Measurements from ENCODE around the gene MED26. TPM values are rescaled to one million over a fixed set of nuclear protein-coding genes. Genes with fewer than 3 reads are reported as not detected.
A peak's percentile ranks its signal among the peaks of the same experiment; 100 is the strongest.

The MED26 gene
- total and polyA plus RNA-seq, 2 of the 13 experiments (the other 11 are each of a cell fraction or from before 2014, with no cell fraction given): 3.5 to 3.8 TPM

DNA sequence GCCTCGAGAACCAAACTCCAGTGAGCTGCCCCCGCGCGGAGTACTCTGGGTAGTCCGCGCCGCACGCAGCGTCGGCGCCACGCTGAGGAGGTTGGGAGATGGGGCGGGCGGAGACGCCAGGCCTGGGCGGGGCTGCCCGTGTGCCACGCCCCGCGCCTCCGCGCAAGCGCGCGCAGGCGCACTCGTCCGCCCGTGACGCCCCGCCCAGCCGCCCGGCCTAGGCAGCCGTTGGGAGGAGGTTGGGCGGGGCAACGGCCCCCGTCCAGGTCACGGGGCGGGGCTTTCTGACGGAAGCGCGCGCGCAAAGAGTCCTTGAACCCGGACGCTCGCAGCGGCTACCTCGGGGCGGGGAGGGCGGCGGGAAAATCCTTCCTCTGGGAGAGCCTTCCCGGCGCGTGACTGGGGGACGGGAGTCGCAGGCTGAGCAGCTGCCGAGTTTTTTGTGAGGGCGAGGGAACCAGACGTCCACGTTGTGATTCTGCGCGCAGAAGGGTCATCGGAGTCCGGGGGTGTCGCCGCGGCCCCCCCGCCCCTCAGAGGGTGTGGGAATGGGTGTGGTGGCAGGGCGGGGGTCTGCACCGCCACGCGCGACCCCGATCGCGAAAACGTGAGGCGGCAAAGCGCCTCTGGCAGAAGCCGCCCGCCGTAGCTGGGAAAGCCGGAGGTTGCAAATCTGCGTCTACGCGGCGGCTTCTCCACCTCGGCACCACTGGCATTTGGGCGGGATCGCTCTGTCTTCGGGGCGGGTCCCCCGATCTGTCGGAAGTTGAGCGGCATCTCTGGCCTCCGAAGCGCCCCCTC is at the start of gene MED26 (continued):
- TF ChIP-seq, protein P1, sequence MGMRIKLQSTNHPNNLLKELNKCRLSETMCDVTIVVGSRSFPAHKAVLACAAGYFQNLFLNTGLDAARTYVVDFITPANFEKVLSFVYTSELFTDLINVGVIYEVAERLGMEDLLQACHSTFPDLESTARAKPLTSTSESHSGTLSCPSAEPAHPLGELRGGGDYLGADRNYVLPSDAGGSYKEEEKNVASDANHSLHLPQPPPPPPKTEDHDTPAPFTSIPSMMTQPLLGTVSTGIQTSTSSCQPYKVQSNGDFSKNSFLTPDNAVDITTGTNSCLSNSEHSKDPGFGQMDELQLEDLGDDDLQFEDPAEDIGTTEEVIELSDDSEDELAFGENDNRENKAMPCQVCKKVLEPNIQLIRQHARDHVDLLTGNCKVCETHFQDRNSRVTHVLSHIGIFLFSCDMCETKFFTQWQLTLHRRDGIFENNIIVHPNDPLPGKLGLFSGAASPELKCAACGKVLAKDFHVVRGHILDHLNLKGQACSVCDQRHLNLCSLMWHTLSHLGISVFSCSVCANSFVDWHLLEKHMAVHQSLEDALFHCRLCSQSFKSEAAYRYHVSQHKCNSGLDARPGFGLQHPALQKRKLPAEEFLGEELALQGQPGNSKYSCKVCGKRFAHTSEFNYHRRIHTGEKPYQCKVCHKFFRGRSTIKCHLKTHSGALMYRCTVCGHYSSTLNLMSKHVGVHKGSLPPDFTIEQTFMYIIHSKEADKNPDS (CRISPR knock-in tag; IDR thresholded peaks at IDR 0.05): peak; percentile 80; the same call in 1 of the 2 replicates
- TF ChIP-seq FOSL2 (CRISPR knock-in tag; IDR thresholded peaks at IDR 0.05) (no peak), ISL2 (CRISPR knock-in tag; IDR thresholded peaks at IDR 0.05) (0 out of 2 replicates have a peak, but pooled peaks have one; percentile 30), DMAP1 (CRISPR knock-in tag; IDR thresholded peaks at IDR 0.05) (peak; percentile 87), TMF1 (CRISPR knock-in tag; IDR thresholded peaks at IDR 0.05; ENCODE audit: low read depth) (peak; percentile 70; the same call in 1 of the 2 replicates), HMGXB3 (CRISPR knock-in tag; IDR thresholded peaks at IDR 0.05; ENCODE audit: borderline replicate concordance) (no peak), DR1 (CRISPR knock-in tag; IDR thresholded peaks at IDR 0.05) (no peak; the same call in 1 of the 2 replicates), XRCC5 (optimal IDR thresholded peaks at IDR 0.05; ENCODE audit: low read length) (no peak), ZNF205 (CRISPR knock-in tag; IDR thresholded peaks at IDR 0.05) (no peak), CBX1 (IDR thresholded peaks at IDR 0.05; ENCODE audit: low read depth) (no peak), MAFF (IDR thresholded peaks at IDR 0.05; ENCODE audit: low read depth, low read length) (no peak), MEIS2 (CRISPR knock-in tag; IDR thresholded peaks at IDR 0.05) (no peak; the same call in 1 of the 2 replicates), ZNF672 (CRISPR knock-in tag; IDR thresholded peaks at IDR 0.05) (no peak), ZNF687 (CRISPR knock-in tag; IDR thresholded peaks at IDR 0.05) (peak; percentile 92), ATF7-NPFF (CRISPR knock-in tag; IDR thresholded peaks at IDR 0.05; ENCODE audit: low read depth) (peak; percentile 75), ZNF703 (CRISPR knock-in tag; IDR thresholded peaks at IDR 0.05; ENCODE audit: borderline replicate concordance) (peak; percentile 68; the same call in 1 of the 2 replicates), FOXA1 (IDR thresholded peaks at IDR 0.05) (no peak), FOXA1 (CRISPR knock-in tag; IDR thresholded peaks at IDR 0.05) (no peak), ZBTB1 (CRISPR knock-in tag; IDR thresholded peaks at IDR 0.05; ENCODE audit: borderline replicate concordance) (no peak), NCOA5 (CRISPR knock-in tag; IDR thresholded peaks at IDR 0.05) (no peak)
